Adrenal gland (tissue), 5 donors: ENCODE data around the gene POLG.

Source experiments
- POLR2A ChIP-seq, 2 donors: fragments of 450-650 bp; IDR thresholded peaks; one replicate each; pipeline ENCODE4 v1.6.1; 2017; ENCODE audit warnings: antibody characterized with exemption in 2 of 2, mild to moderate bottlenecking in 2 of 2, moderate library complexity in 1 of 2
- TF ChIP-seq, protein P1 (sequence below), 6 experiments: fragments of 450-650 bp in 4 of 6; fragments of 200-600 bp in 2 of 6; sonication (generic) in 1 of 6; IDR thresholded peaks; 1 replicate in 5 of 6; 2 replicates in 1 of 6; pipeline versions ENCODE4 v1.5.1 to v1.8.0; 2016 to 2021; ENCODE audit warnings: antibody characterized with exemption in 6 of 6, mild to moderate bottlenecking in 2 of 6, moderate library complexity in 1 of 6
- donor health status: DM: no; HTN: no; CAD: no.

DNA sequence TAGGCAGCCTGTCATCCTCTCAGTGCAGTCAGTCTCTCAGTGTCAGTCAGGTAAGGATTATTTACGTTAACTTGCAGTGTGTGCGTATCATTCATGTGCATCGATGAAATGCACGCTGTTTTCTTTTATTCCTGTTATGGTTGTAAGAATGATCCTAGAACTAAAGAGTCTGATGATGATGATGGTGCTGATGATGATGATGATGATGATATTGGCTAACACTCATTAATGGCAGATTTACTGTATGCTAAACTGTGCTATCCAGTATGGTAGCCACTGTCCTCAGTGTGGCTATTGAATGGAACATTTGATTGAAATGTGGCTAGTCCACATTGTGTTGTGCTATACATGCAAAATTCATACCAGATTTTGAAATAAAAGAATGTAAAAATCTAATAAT lies 51.4 kb downstream of the POLG start:
- TF ChIP-seq, protein P1, sequence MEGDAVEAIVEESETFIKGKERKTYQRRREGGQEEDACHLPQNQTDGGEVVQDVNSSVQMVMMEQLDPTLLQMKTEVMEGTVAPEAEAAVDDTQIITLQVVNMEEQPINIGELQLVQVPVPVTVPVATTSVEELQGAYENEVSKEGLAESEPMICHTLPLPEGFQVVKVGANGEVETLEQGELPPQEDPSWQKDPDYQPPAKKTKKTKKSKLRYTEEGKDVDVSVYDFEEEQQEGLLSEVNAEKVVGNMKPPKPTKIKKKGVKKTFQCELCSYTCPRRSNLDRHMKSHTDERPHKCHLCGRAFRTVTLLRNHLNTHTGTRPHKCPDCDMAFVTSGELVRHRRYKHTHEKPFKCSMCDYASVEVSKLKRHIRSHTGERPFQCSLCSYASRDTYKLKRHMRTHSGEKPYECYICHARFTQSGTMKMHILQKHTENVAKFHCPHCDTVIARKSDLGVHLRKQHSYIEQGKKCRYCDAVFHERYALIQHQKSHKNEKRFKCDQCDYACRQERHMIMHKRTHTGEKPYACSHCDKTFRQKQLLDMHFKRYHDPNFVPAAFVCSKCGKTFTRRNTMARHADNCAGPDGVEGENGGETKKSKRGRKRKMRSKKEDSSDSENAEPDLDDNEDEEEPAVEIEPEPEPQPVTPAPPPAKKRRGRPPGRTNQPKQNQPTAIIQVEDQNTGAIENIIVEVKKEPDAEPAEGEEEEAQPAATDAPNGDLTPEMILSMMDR (IDR thresholded peaks at IDR 0.05) = no peak
- TF ChIP-seq POLR2A (IDR thresholded peaks at IDR 0.05) = no peak
